ENCODE data around the gene SRGAP2.
"Not testable (repeated sequence)": the region's sequence is repeated elsewhere in the genome, so short reads cannot be mapped to it uniquely, and the experiment has no call there.

The SRGAP2 gene

GRCh38 chr1:206205569-206205968 is 2.2 kb downstream of the SRGAP2 start:
- not testable (repeated sequence) for DNase-seq (ENCODE audit: low spot score)

GRCh38 chr1:206210802-206211201 is 7.5 kb downstream of the SRGAP2 start:
- DNase-seq (ENCODE audit: low spot score): peak; percentile 1

- not testable (repeated sequence) for DNase-seq (ENCODE audit: low spot score)
These were observed 12.5 kb downstream of the SRGAP2 start for GRCh38 chr1:206215600-206216392.

GRCh38 chr1:206218285-206218684 is 14.9 kb downstream of the SRGAP2 start:
- not testable (repeated sequence) for DNase-seq (ENCODE audit: low spot score)

GRCh38 chr1:206218765-206219164 is 15.4 kb downstream of the SRGAP2 start:
- DNase-seq (ENCODE audit: low spot score): not testable (repeated sequence)

GRCh38 chr1:206219514-206220331 is 16.4 kb downstream of the SRGAP2 start:
- not testable (repeated sequence) for DNase-seq (ENCODE audit: low spot score)

- DNase-seq (ENCODE audit: low spot score): not testable (repeated sequence)
These were observed 17.1 kb downstream of the SRGAP2 start for GRCh38 chr1:206220332-206221000.

GRCh38 chr1:206221585-206221984 is 18.2 kb downstream of the SRGAP2 start:
- not testable (repeated sequence) for DNase-seq (ENCODE audit: low spot score)

- DNase-seq (ENCODE audit: low spot score): not testable (repeated sequence)
These were observed 20.9 kb downstream of the SRGAP2 start for GRCh38 chr1:206224190-206224776.

- DNase-seq (ENCODE audit: low spot score): not testable (repeated sequence)
These were observed 22.0 kb downstream of the SRGAP2 start for GRCh38 chr1:206225386-206225785.

- not testable (repeated sequence) for DNase-seq (ENCODE audit: low spot score)
These were observed 23.5 kb downstream of the SRGAP2 start for GRCh38 chr1:206226886-206227285.

GRCh38 chr1:206229286-206229685 is 25.9 kb downstream of the SRGAP2 start:
- not testable (repeated sequence) for DNase-seq (ENCODE audit: low spot score)

- DNase-seq (ENCODE audit: low spot score): not testable (repeated sequence)
These were observed 28.6 kb downstream of the SRGAP2 start for GRCh38 chr1:206231989-206232388.

- DNase-seq (ENCODE audit: low spot score): not testable (repeated sequence)
These were observed 29.8 kb downstream of the SRGAP2 start for GRCh38 chr1:206232970-206233645.

- DNase-seq (ENCODE audit: low spot score): not testable (repeated sequence)
These were observed 31.0 kb downstream of the SRGAP2 start for GRCh38 chr1:206234189-206234916.

- DNase-seq (ENCODE audit: low spot score): not testable (repeated sequence)
These were observed 31.8 kb downstream of the SRGAP2 start for GRCh38 chr1:206235190-206235589.

- DNase-seq (ENCODE audit: low spot score): peak; percentile 8
These were observed 36.9 kb downstream of the SRGAP2 start for GRCh38 chr1:206240288-206240687.

- peak; percentile 68 for DNase-seq (ENCODE audit: low spot score)
These were observed 40.0 kb downstream of the SRGAP2 start for GRCh38 chr1:206243335-206243734.

- DNase-seq (ENCODE audit: low spot score): not testable (repeated sequence)
These were observed 42.1 kb downstream of the SRGAP2 start for GRCh38 chr1:206245479-206245878.

- DNase-seq (ENCODE audit: low spot score): not testable (repeated sequence)
These were observed 43.0 kb downstream of the SRGAP2 start for GRCh38 chr1:206246129-206246886.

Measured in pons (tissue), 1 donor.